SK-N-SH (cell line): ENCODE results near the gene SMAD5. TPM values are rescaled to one million over a fixed set of nuclear protein-coding genes. Genes with fewer than 3 reads are reported as not detected.

Experiments used
- CTCF ChIA-PET: fragments of 300-600, 350-600 bp; formaldehyde crosslinking; extraction: SDS; loops from one replicate; lab custom pipeline; 2021; lab: Yijun Ruan, JAX
- POLR2A ChIA-PET: fragments of 350-600 bp; sonication (Branson Sonifier 250); formaldehyde crosslinking; extraction: SDS; loops from one replicate; lab custom pipeline; 2020; ENCODE audit warnings: antibody characterized with exemption, inconsistent platforms; lab: Yijun Ruan, JAX
- DNase-seq: peaks from one replicate; pipeline ENCODE4 v3.0.0; 2012
- H2AFZ ChIP-seq: fragments of 200-600 bp; sonication (generic); 2 replicates; pipeline ENCODE4 v1.8.1; 2016; ENCODE audit warnings: antibody characterized with exemption, mild to moderate bottlenecking, low read depth
- H3F3A ChIP-seq: fragments of 200-600 bp; sonication (generic); replicated peaks from 2 replicates; pipeline ENCODE3; 2016; ENCODE audit warnings: antibody characterized with exemption, mild to moderate bottlenecking; ENCODE audit not compliant: insufficient read depth
- H3K27ac ChIP-seq, 2 experiments: fragments of 200-500 bp in 1 of 2; fragments of 200-600 bp in 1 of 2; sonication (Bioruptor generic) in 1 of 2; sonication (generic), shearing (Covaris generic) in 1 of 2; 2 replicates each; pipeline versions ENCODE4 v1.5.1 to v1.6.1; 2014 to 2016; ENCODE audit warnings: low read depth in 2 of 2, inconsistent platforms in 1 of 2, low read length in 1 of 2, mild to moderate bottlenecking in 1 of 2, mixed read lengths in 1 of 2
- H3K27me3 ChIP-seq: fragments of 200-600 bp; sonication (generic), shearing (Covaris generic); 2 replicates; pipeline ENCODE4 v1.6.1; 2016; ENCODE audit warnings: mixed run types; ENCODE audit not compliant: insufficient read depth
- H3K36me3 ChIP-seq, 2 experiments: fragments of 200-500 bp in 1 of 2; fragments of 200-600 bp in 1 of 2; sonication (Bioruptor generic) in 1 of 2; sonication (generic) in 1 of 2; replicated peaks in 1 of 2; 2 replicates each; pipeline versions ENCODE3 to v1.5.1; 2014 to 2016; ENCODE audit warnings: low read length in 1 of 2, mild to moderate bottlenecking in 1 of 2; ENCODE audit not compliant: insufficient read depth in 2 of 2, control insufficient read depth in 1 of 2
- H3K4me1 ChIP-seq, 2 experiments: fragments of 200-500 bp in 1 of 2; fragments of 200-600 bp in 1 of 2; sonication (Bioruptor generic) in 1 of 2; sonication (generic), shearing (Covaris generic) in 1 of 2; 2 replicates each; pipeline versions ENCODE4 v1.5.1 to v1.6.1; 2014 to 2016; ENCODE audit warnings: low read depth in 1 of 2, low read length in 1 of 2, mixed run types in 1 of 2; ENCODE audit not compliant: insufficient read depth in 2 of 2, control insufficient read depth in 1 of 2
- H3K4me2 ChIP-seq: fragments of 200-600 bp; sonication (generic), shearing (Covaris generic); 2 replicates; pipeline ENCODE4 v1.6.1; 2017; ENCODE audit warnings: mixed run types
- H3K4me3 ChIP-seq, 2 experiments: fragments of 200-500 bp in 1 of 2; fragments of 200-600 bp in 1 of 2; sonication (Bioruptor generic) in 1 of 2; sonication (generic), shearing (Covaris generic) in 1 of 2; 2 replicates each; pipeline versions ENCODE4 v1.5.1 to v1.8.1; 2014 to 2016; ENCODE audit warnings: low read depth in 2 of 2, inconsistent platforms in 1 of 2, low read length in 1 of 2, mild to moderate bottlenecking in 1 of 2, mixed read lengths in 1 of 2, moderate library complexity in 1 of 2
- H3K79me2 ChIP-seq: fragments of 200-600 bp; sonication (generic); 2 replicates; pipeline ENCODE4 v1.8.1; 2017; ENCODE audit warnings: mild to moderate bottlenecking; ENCODE audit not compliant: insufficient read depth
- H3K9ac ChIP-seq: fragments of 200-600 bp; sonication (generic); 2 replicates; pipeline ENCODE4 v1.6.1; 2017; ENCODE audit warnings: mixed run types
- H3K9me2 ChIP-seq: fragments of 200-600 bp; sonication (generic); 2 replicates; pipeline ENCODE4 v1.6.1; 2017; ENCODE audit warnings: mixed run types
- H3K9me3 ChIP-seq: fragments of 200-600 bp; sonication (generic); 2 replicates; pipeline ENCODE4 v1.6.1; 2017; ENCODE audit warnings: mixed run types, mild to moderate bottlenecking, moderate library complexity
- H4K20me1 ChIP-seq: fragments of 200-600 bp; sonication (generic); 2 replicates; pipeline ENCODE4 v1.6.1; 2017; ENCODE audit warnings: mild to moderate bottlenecking, mixed run types; ENCODE audit not compliant: insufficient read depth
- EZH2phosphoT487 ChIP-seq: fragments of 200-600 bp; sonication (generic); IDR thresholded peaks from 2 replicates; pipeline ENCODE4 v1.6.1; 2017; ENCODE audit warnings: low read depth, mixed run types, mild to moderate bottlenecking, antibody characterized with exemption, moderate library complexity, borderline replicate concordance
- FOSL2 ChIP-seq: IDR thresholded peaks from 2 replicates; pipeline ENCODE4 v1.4.0; 2012; ENCODE audit warnings: low read depth, mild to moderate bottlenecking, moderate library complexity, borderline replicate concordance
- FOXJ3 ChIP-seq: sonication (generic); formaldehyde crosslinking; IDR thresholded peaks from 2 replicates; pipeline ENCODE4 v1.5.1; 2020; ENCODE audit warnings: mild to moderate bottlenecking, missing genetic modification reagents
- GABPA ChIP-seq: IDR thresholded peaks from 2 replicates; pipeline ENCODE4 v1.4.0; 2012; ENCODE audit warnings: low read depth, mild to moderate bottlenecking
- GATA2 ChIP-seq: sonication (generic); formaldehyde crosslinking; IDR thresholded peaks from 2 replicates; pipeline ENCODE4 v1.5.0; 2020; ENCODE audit warnings: mild to moderate bottlenecking, missing genetic modification reagents
- JUND ChIP-seq: IDR thresholded peaks from 2 replicates; pipeline ENCODE4 v1.4.0; 2012
- MEF2A ChIP-seq: IDR thresholded peaks from 2 replicates; pipeline ENCODE4 v1.4.0; 2012; ENCODE audit warnings: low read depth, borderline replicate concordance
- MXI1 ChIP-seq: IDR thresholded peaks from 2 replicates; pipeline ENCODE4 v1.6.1; 2012; ENCODE audit warnings: mild to moderate bottlenecking, low read depth, low read length, improper control_type of control experiment
- NFIC ChIP-seq: IDR thresholded peaks from 2 replicates; pipeline ENCODE4 v1.4.0; 2012; ENCODE audit warnings: borderline replicate concordance
- RFX5 ChIP-seq: IDR thresholded peaks from 2 replicates; pipeline ENCODE4 v1.6.1; 2012; ENCODE audit warnings: mild to moderate bottlenecking, improper control_type of control experiment, low read length
- RXRA ChIP-seq: IDR thresholded peaks from 2 replicates; pipeline ENCODE4 v1.4.0; 2012; ENCODE audit warnings: low read depth, mild to moderate bottlenecking, borderline replicate concordance
- TCF12 ChIP-seq: IDR thresholded peaks from 2 replicates; pipeline ENCODE4 v1.4.0; 2012
- WGBS: methylation state at CpG from one replicate; pipeline ENCODE4 v1.1.6; 2017; ENCODE audit warnings: low lambda C conversion rate; 5-methylcytosine and 5-hydroxymethylcytosine counted together
- polyA plus RNA-seq, 3 experiments: library from polyadenylated mRNA; depleted of rRNA; stranded (reverse); fragments of >200 nt; gene quantifications; 2 replicates each; pipeline ENCODE4 v1.2.3, GENCODE V29; 2012
- TF ChIP-seq, protein P1 (sequence below): fragments of 150-350 bp; IDR thresholded peaks from 2 replicates; pipeline ENCODE4 v1.6.1; 2017; ENCODE audit warnings: antibody characterized with exemption, low read length, low read depth, borderline replicate concordance
- TF ChIP-seq, protein P2 (sequence below): IDR thresholded peaks from 2 replicates; pipeline ENCODE4 v1.4.0; 2012; ENCODE audit warnings: low read depth
- TF ChIP-seq, protein P3 (sequence below): IDR thresholded peaks from 2 replicates; pipeline ENCODE4 v1.4.0; 2012; ENCODE audit warnings: low read depth, borderline replicate concordance
- TF ChIP-seq, protein P4 (sequence below): fragments of 150-350 bp; IDR thresholded peaks from 2 replicates; pipeline ENCODE4 v1.6.1; 2016; ENCODE audit warnings: mild to moderate bottlenecking, low read depth, low read length
- TF ChIP-seq, protein P5 (sequence below): IDR thresholded peaks from 2 replicates; pipeline ENCODE4 v1.4.0; 2012; ENCODE audit warnings: low read depth, borderline replicate concordance
- TF ChIP-seq, protein P6 (sequence below): IDR thresholded peaks from 2 replicates; pipeline ENCODE4; 2012

Gene SMAD5
- polyA plus RNA-seq, 1 of the 3 experiments (the other 2 are of a cell fraction), result 26.9 TPM

DNA sequence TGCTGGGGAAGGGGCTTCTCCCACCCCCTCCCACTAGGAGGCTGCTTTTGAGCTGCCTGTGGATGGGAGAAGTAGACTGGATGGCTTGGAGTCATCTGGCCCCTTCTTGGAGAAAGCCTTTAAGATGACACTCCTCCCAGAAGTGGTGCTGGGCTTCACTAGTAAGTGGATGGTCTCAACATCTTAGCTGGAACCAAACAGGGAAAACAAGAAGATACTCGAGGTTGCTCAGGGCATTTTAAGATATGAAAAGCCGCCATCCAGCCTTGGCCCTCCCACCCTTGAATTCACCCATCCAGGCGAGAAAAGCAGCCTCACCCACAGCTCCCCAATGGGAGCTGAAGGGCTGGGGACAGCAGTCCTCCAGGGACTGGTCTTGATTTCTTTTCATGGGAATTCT lies 68.1 kb downstream of the SMAD5 start:
- TF ChIP-seq MEF2A, result no peak
- TF ChIP-seq GATA2 (CRISPR knock-in tag), result no peak
- TF ChIP-seq GABPA, result no peak
- TF ChIP-seq NFIC, result no peak
- TF ChIP-seq TCF12, result no peak
- TF ChIP-seq, protein P1, sequence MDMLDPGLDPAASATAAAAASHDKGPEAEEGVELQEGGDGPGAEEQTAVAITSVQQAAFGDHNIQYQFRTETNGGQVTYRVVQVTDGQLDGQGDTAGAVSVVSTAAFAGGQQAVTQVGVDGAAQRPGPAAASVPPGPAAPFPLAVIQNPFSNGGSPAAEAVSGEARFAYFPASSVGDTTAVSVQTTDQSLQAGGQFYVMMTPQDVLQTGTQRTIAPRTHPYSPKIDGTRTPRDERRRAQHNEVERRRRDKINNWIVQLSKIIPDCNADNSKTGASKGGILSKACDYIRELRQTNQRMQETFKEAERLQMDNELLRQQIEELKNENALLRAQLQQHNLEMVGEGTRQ, result no peak
- TF ChIP-seq, protein P2, sequence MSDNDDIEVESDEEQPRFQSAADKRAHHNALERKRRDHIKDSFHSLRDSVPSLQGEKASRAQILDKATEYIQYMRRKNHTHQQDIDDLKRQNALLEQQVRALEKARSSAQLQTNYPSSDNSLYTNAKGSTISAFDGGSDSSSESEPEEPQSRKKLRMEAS, result no peak
- no peak for TF ChIP-seq RXRA
- TF ChIP-seq FOSL2, result no peak
- TF ChIP-seq JUND, result no peak
- TF ChIP-seq, protein P3, sequence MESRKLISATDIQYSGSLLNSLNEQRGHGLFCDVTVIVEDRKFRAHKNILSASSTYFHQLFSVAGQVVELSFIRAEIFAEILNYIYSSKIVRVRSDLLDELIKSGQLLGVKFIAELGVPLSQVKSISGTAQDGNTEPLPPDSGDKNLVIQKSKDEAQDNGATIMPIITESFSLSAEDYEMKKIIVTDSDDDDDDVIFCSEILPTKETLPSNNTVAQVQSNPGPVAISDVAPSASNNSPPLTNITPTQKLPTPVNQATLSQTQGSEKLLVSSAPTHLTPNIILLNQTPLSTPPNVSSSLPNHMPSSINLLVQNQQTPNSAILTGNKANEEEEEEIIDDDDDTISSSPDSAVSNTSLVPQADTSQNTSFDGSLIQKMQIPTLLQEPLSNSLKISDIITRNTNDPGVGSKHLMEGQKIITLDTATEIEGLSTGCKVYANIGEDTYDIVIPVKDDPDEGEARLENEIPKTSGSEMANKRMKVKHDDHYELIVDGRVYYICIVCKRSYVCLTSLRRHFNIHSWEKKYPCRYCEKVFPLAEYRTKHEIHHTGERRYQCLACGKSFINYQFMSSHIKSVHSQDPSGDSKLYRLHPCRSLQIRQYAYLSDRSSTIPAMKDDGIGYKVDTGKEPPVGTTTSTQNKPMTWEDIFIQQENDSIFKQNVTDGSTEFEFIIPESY, result no peak
- TF ChIP-seq, protein P4, sequence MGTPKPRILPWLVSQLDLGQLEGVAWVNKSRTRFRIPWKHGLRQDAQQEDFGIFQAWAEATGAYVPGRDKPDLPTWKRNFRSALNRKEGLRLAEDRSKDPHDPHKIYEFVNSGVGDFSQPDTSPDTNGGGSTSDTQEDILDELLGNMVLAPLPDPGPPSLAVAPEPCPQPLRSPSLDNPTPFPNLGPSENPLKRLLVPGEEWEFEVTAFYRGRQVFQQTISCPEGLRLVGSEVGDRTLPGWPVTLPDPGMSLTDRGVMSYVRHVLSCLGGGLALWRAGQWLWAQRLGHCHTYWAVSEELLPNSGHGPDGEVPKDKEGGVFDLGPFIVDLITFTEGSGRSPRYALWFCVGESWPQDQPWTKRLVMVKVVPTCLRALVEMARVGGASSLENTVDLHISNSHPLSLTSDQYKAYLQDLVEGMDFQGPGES, result no peak
- TF ChIP-seq, protein P5, sequence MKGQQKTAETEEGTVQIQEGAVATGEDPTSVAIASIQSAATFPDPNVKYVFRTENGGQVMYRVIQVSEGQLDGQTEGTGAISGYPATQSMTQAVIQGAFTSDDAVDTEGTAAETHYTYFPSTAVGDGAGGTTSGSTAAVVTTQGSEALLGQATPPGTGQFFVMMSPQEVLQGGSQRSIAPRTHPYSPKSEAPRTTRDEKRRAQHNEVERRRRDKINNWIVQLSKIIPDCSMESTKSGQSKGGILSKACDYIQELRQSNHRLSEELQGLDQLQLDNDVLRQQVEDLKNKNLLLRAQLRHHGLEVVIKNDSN, result no peak
- no peak for TF ChIP-seq RFX5
- no peak for TF ChIP-seq EZH2phosphoT487
- TF ChIP-seq MXI1, result no peak
- TF ChIP-seq, protein P6, sequence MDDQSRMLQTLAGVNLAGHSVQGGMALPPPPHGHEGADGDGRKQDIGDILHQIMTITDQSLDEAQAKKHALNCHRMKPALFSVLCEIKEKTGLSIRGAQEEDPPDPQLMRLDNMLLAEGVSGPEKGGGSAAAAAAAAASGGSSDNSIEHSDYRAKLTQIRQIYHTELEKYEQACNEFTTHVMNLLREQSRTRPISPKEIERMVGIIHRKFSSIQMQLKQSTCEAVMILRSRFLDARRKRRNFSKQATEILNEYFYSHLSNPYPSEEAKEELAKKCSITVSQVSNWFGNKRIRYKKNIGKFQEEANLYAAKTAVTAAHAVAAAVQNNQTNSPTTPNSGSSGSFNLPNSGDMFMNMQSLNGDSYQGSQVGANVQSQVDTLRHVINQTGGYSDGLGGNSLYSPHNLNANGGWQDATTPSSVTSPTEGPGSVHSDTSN, result no peak
- no peak for TF ChIP-seq FOXJ3 (CRISPR knock-in tag)
- no peaks in the 10 kb centered on the region for H3K79me2 ChIP-seq
- WGBS, result 45% methylated on average over 3 of the region's 3 CpGs
- no peaks in the 10 kb centered on the region for H3K9me2 ChIP-seq
- no peaks in the 10 kb centered on the region for H3K9me3 ChIP-seq
- peak; percentile 3 for DNase-seq
- H3F3A ChIP-seq, result no peaks in the 10 kb centered on the region
- no peaks in the 10 kb centered on the region for H3K36me3 ChIP-seq
- H3K4me2 ChIP-seq, result no peak overlapping the region
- H3K4me3 ChIP-seq, result no peak overlapping the region
- no peaks in the 10 kb centered on the region for H4K20me1 ChIP-seq
- no peaks in the 10 kb centered on the region for H3K4me1 ChIP-seq
- H2AFZ ChIP-seq, result no peak overlapping the region
- ChIA-PET CTCF (interaction anchor here (0.9 to 13.8 kb wide), 2 partner anchors 11 to 13 kb away, joined by 3 to 109 read pairs; no protein-coding TSS in a partner anchor), POLR2A (no interaction called here)
- no peaks in the 10 kb centered on the region for H3K27me3 ChIP-seq
- H3K27ac ChIP-seq, result no peak overlapping the region
- H3K9ac ChIP-seq, result no peak overlapping the region
